T-helper 9 cell (primary cell): ENCODE results near the gene WDR11.

ENCODE experiments used
- DNase-seq: peaks from one replicate; pipeline ENCODE4 v3.0.0-alpha.2; 2020

The WDR11 gene

GRCh38 chr10:120948889-120949608, 97.9 kb downstream of the WDR11 start:
- DNase-seq: peak; percentile 31

GRCh38 chr10:120949609-120950031, 98.5 kb downstream of the WDR11 start:
- no peak for DNase-seq

- DNase-seq: no peak
These were observed 98.9 kb downstream of the WDR11 start for GRCh38 chr10:120950051-120950561.

GRCh38 chr10:120951288-120951687, 100.1 kb downstream of the WDR11 start:
- DNase-seq: no peak

GRCh38 chr10:120953897-120954296, 102.7 kb downstream of the WDR11 start:
- no peak for DNase-seq
